HepG2 (cell line): Measurements from ENCODE around the gene PDK2. TPM values are rescaled to one million over a fixed set of nuclear protein-coding genes. Genes with fewer than 3 reads are reported as not detected.

ENCODE experiments used
- CEBPB ChIP-seq: IDR thresholded peaks from 2 replicates; pipeline ENCODE4 v1.6.1; 2011; ENCODE audit warnings: low read depth, low read length, improper control_type of control experiment, borderline replicate concordance
- KDM3A ChIP-seq: IDR thresholded peaks from 2 replicates; pipeline ENCODE4 v1.6.1; 2018; ENCODE audit warnings: low read depth, missing compliant biosample characterization
- MTA1 ChIP-seq: sonication (generic); formaldehyde crosslinking; IDR thresholded peaks from 2 replicates; pipeline ENCODE4 v1.4.0; 2020; ENCODE audit warnings: missing genetic modification reagents, mild to moderate bottlenecking, borderline replicate concordance
- REL ChIP-seq: sonication (generic); formaldehyde crosslinking; conservative IDR thresholded peaks from 2 replicates; pipeline ENCODE4 v1.8.0; 2022; ENCODE audit warnings: mild to moderate bottlenecking, missing genetic modification reagents, moderate library complexity
- ZBTB20 ChIP-seq: sonication (generic); formaldehyde crosslinking; IDR thresholded peaks from 2 replicates; pipeline ENCODE4 v1.8.1; 2023; ENCODE audit warnings: missing genetic modification reagents, low read depth, mild to moderate bottlenecking, borderline replicate concordance
- ZNF709 ChIP-seq: sonication (generic); formaldehyde crosslinking; IDR thresholded peaks from 2 replicates; pipeline ENCODE4 v1.5.0; 2020; ENCODE audit warnings: mild to moderate bottlenecking, missing genetic modification reagents
- polyA plus RNA-seq, 8 experiments: library from polyadenylated mRNA; depleted of rRNA in 3 of 8; stranded (reverse) in 7 of 8; unstranded in 1 of 8; fragments of >200 nt; fragmentation: Illumina TruSeq in 4 of 8; extraction: Trizol in 4 of 8; gene quantifications; 2 replicates each; pipeline versions ENCODE4 v1.2.1 to v1.2.3, GENCODE V29; 2011 to 2016; ENCODE audit warnings: low read depth in 4 of 8, missing spikeins in 1 of 8, mixed read lengths in 1 of 8; ENCODE audit not compliant: insufficient read depth in 1 of 8
- total RNA-seq, 5 experiments: library from RNA; depleted of rRNA; stranded (reverse); fragments of >200 nt; fragmentation: Illumina TruSeq; extraction: Trizol; gene quantifications; 2 replicates each; pipeline ENCODE4 v1.2.3, GENCODE V29; 2016; ENCODE audit warnings: low read depth in 1 of 5
- TF ChIP-seq, protein P1 (sequence below): sonication (generic); formaldehyde crosslinking; IDR thresholded peaks from 2 replicates; pipeline ENCODE4 v1.4.0; 2020; ENCODE audit warnings: missing genetic modification reagents
- TF ChIP-seq, protein P2 (sequence below): sonication (generic); formaldehyde crosslinking; IDR thresholded peaks from 2 replicates; pipeline ENCODE4 v1.5.0; 2020; ENCODE audit warnings: missing genetic modification reagents
- TF ChIP-seq, protein P3 (sequence below): sonication (generic); formaldehyde crosslinking; IDR thresholded peaks from 2 replicates; pipeline ENCODE4 v1.8.1; 2022; ENCODE audit warnings: low read depth, mild to moderate bottlenecking, missing genetic modification reagents
- TF ChIP-seq, protein P4 (sequence below): sonication (generic); formaldehyde crosslinking; IDR thresholded peaks from 2 replicates; pipeline ENCODE4 v1.5.0; 2020; ENCODE audit warnings: missing genetic modification reagents
- TF ChIP-seq, protein P5 (sequence below): sonication (generic); formaldehyde crosslinking; IDR thresholded peaks from 2 replicates; pipeline ENCODE4 v1.8.0; 2022; ENCODE audit warnings: missing genetic modification reagents, mild to moderate bottlenecking, moderate library complexity, borderline replicate concordance
- TF ChIP-seq, protein P6 (sequence below): sonication (generic); formaldehyde crosslinking; IDR thresholded peaks from 2 replicates; pipeline ENCODE4 v1.5.1; 2020; ENCODE audit warnings: missing genetic modification reagents, mild to moderate bottlenecking, borderline replicate concordance

The PDK2 gene
- total and polyA plus RNA-seq, 2 of the 13 experiments (the other 11 are each of a cell fraction or from before 2014, with no cell fraction given) = 18.5 to 59.7 TPM

DNA sequence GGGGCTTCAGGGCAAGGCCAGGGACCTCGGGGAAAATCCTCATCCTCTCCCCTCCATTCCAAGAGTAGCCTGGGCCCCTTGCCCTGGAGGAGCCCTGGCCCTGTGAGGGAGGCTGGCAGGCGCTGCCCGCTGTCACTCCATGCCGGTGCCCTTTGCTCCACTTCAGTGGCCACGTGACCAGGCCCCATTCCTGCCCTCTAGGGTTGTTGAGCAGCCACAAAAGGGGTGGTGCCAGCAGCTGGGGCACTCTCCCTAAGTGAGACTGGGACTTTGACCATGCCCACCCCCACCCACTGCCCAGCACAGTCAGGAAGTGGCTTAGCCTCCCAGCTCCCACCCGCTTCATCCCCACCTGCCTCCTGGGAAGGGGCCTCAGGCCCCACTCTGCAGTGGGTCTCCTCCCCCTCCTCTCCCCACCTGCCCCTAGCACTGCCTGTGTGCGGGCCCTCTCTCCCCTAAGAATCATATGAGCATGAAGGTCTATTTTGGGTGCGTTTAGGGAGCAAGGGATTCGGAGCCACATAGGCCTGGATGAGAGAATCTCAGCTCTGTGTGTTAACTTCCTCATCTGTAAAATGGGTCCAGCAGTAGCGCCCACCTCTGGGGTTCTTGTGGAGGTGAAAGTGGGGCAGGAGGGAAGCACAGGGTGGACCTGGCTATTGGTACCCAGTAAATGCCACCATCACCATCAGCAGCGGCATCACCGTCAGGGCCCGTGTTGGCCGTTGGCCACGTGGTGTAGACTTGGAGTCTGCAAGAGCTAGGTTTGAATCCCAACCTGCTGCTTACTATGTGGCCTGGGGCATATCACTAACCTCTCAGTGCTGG, 7.2 kb downstream of the PDK2 start (continued):
- TF ChIP-seq, protein P1, sequence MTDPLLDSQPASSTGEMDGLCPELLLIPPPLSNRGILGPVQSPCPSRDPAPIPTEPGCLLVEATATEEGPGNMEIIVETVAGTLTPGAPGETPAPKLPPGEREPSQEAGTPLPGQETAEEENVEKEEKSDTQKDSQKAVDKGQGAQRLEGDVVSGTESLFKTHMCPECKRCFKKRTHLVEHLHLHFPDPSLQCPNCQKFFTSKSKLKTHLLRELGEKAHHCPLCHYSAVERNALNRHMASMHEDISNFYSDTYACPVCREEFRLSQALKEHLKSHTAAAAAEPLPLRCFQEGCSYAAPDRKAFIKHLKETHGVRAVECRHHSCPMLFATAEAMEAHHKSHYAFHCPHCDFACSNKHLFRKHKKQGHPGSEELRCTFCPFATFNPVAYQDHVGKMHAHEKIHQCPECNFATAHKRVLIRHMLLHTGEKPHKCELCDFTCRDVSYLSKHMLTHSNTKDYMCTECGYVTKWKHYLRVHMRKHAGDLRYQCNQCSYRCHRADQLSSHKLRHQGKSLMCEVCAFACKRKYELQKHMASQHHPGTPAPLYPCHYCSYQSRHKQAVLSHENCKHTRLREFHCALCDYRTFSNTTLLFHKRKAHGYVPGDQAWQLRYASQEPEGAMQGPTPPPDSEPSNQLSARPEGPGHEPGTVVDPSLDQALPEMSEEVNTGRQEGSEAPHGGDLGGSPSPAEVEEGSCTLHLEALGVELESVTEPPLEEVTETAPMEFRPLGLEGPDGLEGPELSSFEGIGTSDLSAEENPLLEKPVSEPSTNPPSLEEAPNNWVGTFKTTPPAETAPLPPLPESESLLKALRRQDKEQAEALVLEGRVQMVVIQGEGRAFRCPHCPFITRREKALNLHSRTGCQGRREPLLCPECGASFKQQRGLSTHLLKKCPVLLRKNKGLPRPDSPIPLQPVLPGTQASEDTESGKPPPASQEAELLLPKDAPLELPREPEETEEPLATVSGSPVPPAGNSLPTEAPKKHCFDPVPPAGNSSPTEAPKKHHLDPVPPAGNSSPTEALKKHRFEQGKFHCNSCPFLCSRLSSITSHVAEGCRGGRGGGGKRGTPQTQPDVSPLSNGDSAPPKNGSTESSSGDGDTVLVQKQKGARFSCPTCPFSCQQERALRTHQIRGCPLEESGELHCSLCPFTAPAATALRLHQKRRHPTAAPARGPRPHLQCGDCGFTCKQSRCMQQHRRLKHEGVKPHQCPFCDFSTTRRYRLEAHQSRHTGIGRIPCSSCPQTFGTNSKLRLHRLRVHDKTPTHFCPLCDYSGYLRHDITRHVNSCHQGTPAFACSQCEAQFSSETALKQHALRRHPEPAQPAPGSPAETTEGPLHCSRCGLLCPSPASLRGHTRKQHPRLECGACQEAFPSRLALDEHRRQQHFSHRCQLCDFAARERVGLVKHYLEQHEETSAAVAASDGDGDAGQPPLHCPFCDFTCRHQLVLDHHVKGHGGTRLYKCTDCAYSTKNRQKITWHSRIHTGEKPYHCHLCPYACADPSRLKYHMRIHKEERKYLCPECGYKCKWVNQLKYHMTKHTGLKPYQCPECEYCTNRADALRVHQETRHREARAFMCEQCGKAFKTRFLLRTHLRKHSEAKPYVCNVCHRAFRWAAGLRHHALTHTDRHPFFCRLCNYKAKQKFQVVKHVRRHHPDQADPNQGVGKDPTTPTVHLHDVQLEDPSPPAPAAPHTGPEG (CRISPR knock-in tag) = no peak
- TF ChIP-seq MTA1 (CRISPR knock-in tag) (peak; percentile 95), ZBTB20 (peak; percentile 50; the same call in 1 of the 2 replicates), CEBPB (no peak), KDM3A (CRISPR knock-in tag) (peak; percentile 52; the same call in 1 of the 2 replicates), ZNF709 (CRISPR knock-in tag) (no peak), REL (CRISPR knock-in tag) (no peak)
- TF ChIP-seq, protein P2, sequence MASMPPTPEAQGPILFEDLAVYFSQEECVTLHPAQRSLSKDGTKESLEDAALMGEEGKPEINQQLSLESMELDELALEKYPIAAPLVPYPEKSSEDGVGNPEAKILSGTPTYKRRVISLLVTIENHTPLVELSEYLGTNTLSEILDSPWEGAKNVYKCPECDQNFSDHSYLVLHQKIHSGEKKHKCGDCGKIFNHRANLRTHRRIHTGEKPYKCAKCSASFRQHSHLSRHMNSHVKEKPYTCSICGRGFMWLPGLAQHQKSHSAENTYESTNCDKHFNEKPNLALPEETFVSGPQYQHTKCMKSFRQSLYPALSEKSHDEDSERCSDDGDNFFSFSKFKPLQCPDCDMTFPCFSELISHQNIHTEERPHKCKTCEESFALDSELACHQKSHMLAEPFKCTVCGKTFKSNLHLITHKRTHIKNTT = no peak
- TF ChIP-seq, protein P3, sequence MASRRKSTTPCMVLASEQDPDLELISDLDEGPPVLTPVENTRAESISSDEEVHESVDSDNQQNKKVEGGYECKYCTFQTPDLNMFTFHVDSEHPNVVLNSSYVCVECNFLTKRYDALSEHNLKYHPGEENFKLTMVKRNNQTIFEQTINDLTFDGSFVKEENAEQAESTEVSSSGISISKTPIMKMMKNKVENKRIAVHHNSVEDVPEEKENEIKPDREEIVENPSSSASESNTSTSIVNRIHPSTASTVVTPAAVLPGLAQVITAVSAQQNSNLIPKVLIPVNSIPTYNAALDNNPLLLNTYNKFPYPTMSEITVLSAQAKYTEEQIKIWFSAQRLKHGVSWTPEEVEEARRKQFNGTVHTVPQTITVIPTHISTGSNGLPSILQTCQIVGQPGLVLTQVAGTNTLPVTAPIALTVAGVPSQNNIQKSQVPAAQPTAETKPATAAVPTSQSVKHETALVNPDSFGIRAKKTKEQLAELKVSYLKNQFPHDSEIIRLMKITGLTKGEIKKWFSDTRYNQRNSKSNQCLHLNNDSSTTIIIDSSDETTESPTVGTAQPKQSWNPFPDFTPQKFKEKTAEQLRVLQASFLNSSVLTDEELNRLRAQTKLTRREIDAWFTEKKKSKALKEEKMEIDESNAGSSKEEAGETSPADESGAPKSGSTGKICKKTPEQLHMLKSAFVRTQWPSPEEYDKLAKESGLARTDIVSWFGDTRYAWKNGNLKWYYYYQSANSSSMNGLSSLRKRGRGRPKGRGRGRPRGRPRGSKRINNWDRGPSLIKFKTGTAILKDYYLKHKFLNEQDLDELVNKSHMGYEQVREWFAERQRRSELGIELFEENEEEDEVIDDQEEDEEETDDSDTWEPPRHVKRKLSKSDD (CRISPR knock-in tag) = 0 out of 2 replicates have a peak, but pooled peaks have one; percentile 20
- TF ChIP-seq, protein P4, sequence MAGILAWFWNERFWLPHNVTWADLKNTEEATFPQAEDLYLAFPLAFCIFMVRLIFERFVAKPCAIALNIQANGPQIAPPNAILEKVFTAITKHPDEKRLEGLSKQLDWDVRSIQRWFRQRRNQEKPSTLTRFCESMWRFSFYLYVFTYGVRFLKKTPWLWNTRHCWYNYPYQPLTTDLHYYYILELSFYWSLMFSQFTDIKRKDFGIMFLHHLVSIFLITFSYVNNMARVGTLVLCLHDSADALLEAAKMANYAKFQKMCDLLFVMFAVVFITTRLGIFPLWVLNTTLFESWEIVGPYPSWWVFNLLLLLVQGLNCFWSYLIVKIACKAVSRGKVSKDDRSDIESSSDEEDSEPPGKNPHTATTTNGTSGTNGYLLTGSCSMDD (CRISPR knock-in tag) = no peak
- TF ChIP-seq, protein P5, sequence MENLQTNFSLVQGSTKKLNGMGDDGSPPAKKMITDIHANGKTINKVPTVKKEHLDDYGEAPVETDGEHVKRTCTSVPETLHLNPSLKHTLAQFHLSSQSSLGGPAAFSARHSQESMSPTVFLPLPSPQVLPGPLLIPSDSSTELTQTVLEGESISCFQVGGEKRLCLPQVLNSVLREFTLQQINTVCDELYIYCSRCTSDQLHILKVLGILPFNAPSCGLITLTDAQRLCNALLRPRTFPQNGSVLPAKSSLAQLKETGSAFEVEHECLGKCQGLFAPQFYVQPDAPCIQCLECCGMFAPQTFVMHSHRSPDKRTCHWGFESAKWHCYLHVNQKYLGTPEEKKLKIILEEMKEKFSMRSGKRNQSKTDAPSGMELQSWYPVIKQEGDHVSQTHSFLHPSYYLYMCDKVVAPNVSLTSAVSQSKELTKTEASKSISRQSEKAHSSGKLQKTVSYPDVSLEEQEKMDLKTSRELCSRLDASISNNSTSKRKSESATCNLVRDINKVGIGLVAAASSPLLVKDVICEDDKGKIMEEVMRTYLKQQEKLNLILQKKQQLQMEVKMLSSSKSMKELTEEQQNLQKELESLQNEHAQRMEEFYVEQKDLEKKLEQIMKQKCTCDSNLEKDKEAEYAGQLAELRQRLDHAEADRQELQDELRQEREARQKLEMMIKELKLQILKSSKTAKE (CRISPR knock-in tag) = no peak
- TF ChIP-seq, protein P6, sequence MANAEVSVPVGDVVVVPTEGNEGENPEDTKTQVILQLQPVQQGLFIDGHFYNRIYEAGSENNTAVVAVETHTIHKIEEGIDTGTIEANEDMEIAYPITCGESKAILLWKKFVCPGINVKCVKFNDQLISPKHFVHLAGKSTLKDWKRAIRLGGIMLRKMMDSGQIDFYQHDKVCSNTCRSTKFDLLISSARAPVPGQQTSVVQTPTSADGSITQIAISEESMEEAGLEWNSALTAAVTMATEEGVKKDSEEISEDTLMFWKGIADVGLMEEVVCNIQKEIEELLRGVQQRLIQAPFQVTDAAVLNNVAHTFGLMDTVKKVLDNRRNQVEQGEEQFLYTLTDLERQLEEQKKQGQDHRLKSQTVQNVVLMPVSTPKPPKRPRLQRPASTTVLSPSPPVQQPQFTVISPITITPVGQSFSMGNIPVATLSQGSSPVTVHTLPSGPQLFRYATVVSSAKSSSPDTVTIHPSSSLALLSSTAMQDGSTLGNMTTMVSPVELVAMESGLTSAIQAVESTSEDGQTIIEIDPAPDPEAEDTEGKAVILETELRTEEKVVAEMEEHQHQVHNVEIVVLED = no peak
